NAMALWA (cell line): ENCODE results near the gene CT45A6.
"Not testable (repeated sequence)": the region's sequence is repeated elsewhere in the genome, so short reads cannot be mapped to it uniquely, and the experiment has no call there.

Experiments used
- DNase-seq: peaks from one replicate; pipeline ENCODE4 v3.0.0-alpha.2; 2015; ENCODE audit warnings: low spot score

The CT45A6 gene

DNA sequence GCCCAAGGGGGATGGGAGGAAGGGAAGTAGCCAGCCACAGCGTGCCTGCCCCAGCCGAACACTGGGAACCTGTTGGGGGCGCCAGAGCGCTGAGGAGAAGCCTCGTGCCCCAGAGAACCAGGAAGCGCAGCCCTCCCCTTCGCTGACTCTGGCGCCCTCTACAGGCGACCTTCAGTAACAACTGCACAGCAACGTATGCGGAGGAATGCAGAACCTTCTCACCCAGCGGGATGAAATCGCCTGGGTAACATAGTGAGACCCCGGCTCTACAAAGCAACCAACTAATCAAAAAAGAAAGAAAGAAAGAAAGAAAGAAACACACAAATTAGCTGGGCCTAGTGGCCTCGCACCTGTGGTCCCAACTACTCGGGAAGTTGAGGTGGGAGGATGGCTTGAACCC, at the start of gene CT45A6:
CT45A6 (minus strand) TSS at position 101 of the 400 bp plus-strand sequence. CDS start 3,794 bp downstream, outside the sequence.
- not testable (repeated sequence) for DNase-seq

GRCh38 chrX:135837180-135837579, 34.6 kb upstream of the CT45A6 start, which contains the start of gene CT45A7:
TSS of gene CT45A7 (minus strand) at chrX:135837280. CDS start at chrX:135833533, 3,747 bp downstream.
- DNase-seq, result not testable (repeated sequence)

DNA sequence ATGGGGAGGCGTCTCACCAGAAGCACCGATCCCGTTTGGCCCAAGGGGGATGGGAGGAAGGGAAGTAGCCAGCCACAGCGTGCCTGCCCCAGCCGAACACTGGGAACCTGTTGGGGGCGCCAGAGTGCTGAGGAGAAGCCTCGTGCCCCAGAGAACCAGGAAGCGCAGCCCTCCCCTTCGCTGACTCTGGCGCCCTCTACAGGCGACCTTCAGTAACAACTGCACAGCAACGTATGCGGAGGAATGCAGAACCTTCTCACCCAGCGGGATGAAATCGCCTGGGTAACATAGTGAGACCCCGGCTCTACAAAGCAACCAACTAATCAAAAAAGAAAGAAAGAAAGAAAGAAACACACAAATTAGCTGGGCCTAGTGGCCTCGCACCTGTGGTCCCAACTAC, 17.3 kb upstream of the CT45A6 start, which contains the start of gene CT45A2:
CT45A2 (minus strand) TSS at position 101 of the 400 bp plus-strand sequence. CDS start 3,747 bp downstream, outside the sequence.
- not testable (repeated sequence) for DNase-seq

DNA sequence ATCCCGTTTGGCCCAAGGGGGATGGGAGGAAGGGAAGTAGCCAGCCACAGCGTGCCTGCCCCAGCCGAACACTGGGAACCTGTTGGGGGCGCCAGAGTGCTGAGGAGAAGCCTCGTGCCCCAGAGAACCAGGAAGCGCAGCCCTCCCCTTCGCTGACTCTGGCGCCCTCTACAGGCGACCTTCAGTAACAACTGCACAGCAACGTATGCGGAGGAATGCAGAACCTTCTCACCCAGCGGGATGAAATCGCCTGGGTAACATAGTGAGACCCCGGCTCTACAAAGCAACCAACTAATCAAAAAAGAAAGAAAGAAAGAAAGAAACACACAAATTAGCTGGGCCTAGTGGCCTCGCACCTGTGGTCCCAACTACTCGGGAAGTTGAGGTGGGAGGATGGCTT, 17.2 kb downstream of the CT45A6 start, which contains the start of gene CT45A5:
CT45A5 (minus strand) TSS at position 101 of the 400 bp plus-strand sequence. CDS start 3,774 bp downstream, outside the sequence.
- not testable (repeated sequence) for DNase-seq

DNA sequence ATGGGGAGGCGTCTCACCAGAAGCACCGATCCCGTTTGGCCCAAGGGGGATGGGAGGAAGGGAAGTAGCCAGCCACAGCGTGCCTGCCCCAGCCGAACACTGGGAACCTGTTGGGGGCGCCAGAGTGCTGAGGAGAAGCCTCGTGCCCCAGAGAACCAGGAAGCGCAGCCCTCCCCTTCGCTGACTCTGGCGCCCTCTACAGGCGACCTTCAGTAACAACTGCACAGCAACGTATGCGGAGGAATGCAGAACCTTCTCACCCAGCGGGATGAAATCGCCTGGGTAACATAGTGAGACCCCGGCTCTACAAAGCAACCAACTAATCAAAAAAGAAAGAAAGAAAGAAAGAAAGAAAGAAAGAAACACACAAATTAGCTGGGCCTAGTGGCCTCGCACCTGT, 34.5 kb downstream of the CT45A6 start, which contains the start of gene CT45A3:
CT45A3 (minus strand) TSS at position 101 of the 400 bp plus-strand sequence. CDS start 3,747 bp downstream, outside the sequence.
- DNase-seq, result not testable (repeated sequence)

- DNase-seq, result not testable (repeated sequence)
Measured at GRCh38 chrX:135744739-135745138, 57.8 kb downstream of the CT45A6 start.
